GM10248 (cell line): ENCODE data around the gene STAT4.

Experiments
- CTCF ChIA-PET: fragments of 300-600 bp; sonication (Branson Sonifier 250); formaldehyde crosslinking; extraction: SDS; loops from one replicate; lab custom pipeline; 2021; ENCODE audit warnings: antibody characterized with exemption; lab: Yijun Ruan, JAX
- POLR2A ChIA-PET: fragments of 350-650 bp; sonication (Branson Sonifier 250); formaldehyde crosslinking; extraction: SDS; loops from one replicate; lab custom pipeline; 2020; ENCODE audit warnings: antibody characterized with exemption; lab: Yijun Ruan, JAX
- DNase-seq: peaks from one replicate; pipeline ENCODE4 v3.0.0; 2012; ENCODE audit errors: extremely low spot score
- TF ChIP-seq, protein P1 (sequence below): IDR thresholded peaks from 2 replicates; pipeline ENCODE4 v1.5.1; 2012; ENCODE audit warnings: mild to moderate bottlenecking, low read depth; ENCODE audit errors: extremely low read depth, missing control alignments, control extremely low read depth

STAT4 gene

DNA sequence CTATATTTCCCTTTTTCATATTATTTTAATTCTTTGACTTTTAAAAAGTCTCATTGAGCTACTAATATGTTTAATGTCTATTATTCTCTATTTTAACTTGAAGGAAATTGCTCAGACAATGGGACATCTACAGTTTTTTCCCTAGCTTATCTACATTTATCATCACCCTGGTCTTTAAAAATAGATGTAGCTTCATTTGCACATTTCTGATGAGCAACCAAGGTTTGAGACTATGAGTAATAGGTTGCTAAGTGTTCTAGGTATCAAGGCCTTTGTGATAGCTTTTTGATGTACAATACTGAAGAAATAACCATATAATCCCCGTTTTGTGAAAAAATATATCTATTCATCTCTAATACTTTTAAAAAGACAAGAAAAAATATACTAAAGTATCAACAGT lies 47.0 kb downstream of the STAT4 start:
- CTCF ChIA-PET, result interaction anchor here (0.6 to 0.8 kb wide), 2 partner anchors 51 to 52 kb away, joined by 3 to 4 read pairs; no protein-coding TSS in a partner anchor
- TF ChIP-seq, protein P1, sequence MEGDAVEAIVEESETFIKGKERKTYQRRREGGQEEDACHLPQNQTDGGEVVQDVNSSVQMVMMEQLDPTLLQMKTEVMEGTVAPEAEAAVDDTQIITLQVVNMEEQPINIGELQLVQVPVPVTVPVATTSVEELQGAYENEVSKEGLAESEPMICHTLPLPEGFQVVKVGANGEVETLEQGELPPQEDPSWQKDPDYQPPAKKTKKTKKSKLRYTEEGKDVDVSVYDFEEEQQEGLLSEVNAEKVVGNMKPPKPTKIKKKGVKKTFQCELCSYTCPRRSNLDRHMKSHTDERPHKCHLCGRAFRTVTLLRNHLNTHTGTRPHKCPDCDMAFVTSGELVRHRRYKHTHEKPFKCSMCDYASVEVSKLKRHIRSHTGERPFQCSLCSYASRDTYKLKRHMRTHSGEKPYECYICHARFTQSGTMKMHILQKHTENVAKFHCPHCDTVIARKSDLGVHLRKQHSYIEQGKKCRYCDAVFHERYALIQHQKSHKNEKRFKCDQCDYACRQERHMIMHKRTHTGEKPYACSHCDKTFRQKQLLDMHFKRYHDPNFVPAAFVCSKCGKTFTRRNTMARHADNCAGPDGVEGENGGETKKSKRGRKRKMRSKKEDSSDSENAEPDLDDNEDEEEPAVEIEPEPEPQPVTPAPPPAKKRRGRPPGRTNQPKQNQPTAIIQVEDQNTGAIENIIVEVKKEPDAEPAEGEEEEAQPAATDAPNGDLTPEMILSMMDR, result no peak
- POLR2A ChIA-PET, result no interaction called here
- no peak for DNase-seq

DNA sequence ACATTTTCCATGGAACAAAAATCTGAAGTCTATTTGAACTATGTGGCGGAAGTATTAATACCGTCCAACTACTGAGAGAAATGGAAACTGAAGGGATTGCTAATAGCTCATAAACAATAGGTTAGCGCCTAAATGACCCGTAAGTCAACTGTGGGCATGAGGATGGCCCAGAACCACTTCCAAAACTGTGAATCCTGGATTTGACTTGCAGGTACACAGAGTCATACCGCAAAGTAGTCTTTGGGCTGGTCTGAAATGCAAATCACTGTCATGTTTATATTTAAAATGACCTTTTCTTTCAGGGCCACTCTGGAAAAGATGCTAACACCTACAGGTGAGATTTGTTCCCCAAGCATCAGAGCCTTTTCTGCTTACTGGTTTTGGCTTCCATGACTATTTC lies 50.6 kb downstream of the STAT4 start:
- TF ChIP-seq, protein P1, result no peak
- POLR2A ChIA-PET, result no interaction called here
- CTCF ChIA-PET, result interaction anchor here (1.5 to 1.6 kb wide), 2 partner anchors 13 to 48 kb away, joined by 3 to 4 read pairs; no protein-coding TSS in a partner anchor
- no peak for DNase-seq

DNA sequence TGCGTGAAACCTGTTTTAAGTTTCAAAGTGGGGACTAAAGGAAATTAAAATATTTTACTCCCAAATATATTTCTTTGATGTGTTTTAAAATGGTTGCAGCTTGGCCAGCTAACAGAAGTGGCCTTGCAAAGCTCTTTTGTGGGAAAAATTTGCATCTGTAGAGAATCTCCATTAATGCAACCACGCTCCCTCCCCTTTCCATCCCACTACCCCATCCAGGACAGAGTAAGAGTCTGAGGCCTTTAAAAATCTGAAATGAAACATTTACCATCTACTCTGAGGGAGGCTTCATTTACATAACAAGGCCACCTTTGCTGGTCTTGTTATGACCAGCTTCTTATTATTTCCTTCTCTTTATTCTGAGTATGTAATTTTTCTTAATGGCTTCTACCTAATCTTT lies 63.5 kb downstream of the STAT4 start:
- TF ChIP-seq, protein P1, result no peak
- ChIA-PET CTCF (interaction anchor here (1.1 to 1.5 kb wide), 3 partner anchors 13 to 35 kb away, joined by 3 to 5 read pairs (median 3); no protein-coding TSS in a partner anchor), POLR2A (no interaction called here)
- DNase-seq, result no peak

DNA sequence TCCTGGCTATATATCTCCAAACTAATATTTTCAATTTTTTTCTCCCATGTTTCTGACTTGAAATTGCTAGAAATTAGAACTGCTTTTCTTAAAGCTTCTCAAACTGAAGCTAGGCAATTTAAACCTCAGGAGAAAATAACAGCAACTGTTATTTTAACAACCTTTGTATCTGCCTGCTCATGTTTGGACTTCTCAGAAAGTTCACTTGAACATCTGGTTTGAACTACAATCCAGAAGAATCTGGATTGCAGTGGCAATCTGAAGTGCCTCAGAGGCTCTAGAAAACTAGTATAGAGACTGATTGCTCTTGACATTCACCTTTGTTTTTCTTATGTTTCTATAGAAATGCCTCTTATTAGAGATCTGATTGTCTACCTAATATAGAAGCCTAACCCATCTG lies 64.1 kb downstream of the STAT4 start:
- no peak for DNase-seq
- TF ChIP-seq, protein P1, result no peak
- ChIA-PET CTCF (interaction anchor here (1.4 to 1.5 kb wide), 2 partner anchors 13 to 34 kb away, joined by 3 to 5 read pairs; no protein-coding TSS in a partner anchor), POLR2A (no interaction called here)

DNA sequence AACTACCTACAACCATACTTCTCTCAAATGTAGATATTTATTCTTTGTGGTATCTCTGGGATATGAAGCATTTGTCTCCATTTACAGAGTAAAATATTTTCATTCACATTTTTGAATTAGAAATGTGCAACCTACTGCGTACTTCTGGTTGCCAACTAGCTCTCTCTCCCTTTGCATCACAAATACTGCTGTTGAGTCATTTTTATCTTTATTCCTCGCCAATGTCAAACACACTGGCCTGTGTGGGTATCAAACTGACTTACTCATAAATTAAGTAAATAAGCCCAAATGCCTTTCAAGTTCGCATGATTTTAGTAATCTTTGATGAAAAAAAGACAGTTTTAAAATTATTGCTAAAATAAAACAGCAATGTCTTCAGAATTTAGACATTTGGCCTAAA lies 67.3 kb downstream of the STAT4 start:
- ChIA-PET POLR2A (no interaction called here), CTCF (interaction anchor here (1.2 kb wide), 1 partner anchor 21 kb away, joined by 3 read pairs; no protein-coding TSS in a partner anchor)
- TF ChIP-seq, protein P1, result no peak
- no peak for DNase-seq

DNA sequence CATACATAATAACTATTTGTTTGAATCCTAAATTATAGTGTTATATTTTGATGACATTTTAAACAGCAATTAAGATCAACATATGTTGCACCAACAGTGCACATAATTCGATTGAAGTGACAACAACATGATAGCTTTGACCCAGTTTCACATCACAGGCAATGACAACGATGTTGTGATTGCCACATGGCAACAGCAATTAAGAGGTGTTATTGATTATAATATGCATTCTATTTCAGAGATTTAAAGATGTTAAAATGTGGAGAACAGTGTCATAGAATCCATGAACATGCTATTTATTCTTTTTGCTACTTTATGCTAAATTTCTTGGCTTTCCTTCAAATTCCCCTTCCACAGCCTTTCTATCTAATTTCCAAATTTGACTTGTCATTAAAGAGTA lies 68.5 kb downstream of the STAT4 start:
- no peak for DNase-seq
- ChIA-PET CTCF (no interaction called here), POLR2A (no interaction called here)
- TF ChIP-seq, protein P1, result no peak
